SU-DHL-6 (cell line): Measurements from ENCODE around the gene SORL1.

Experiments
- H2AFZ ChIP-seq: fragments of 200-600 bp; sonication (generic); 2 replicates; pipeline ENCODE4 v1.6.1; 2014; ENCODE audit warnings: low read depth, mild to moderate bottlenecking, moderate library complexity, mixed read lengths, antibody characterized with exemption, low read length; ENCODE audit not compliant: severe bottlenecking
- H3F3A ChIP-seq: fragments of 200-600 bp; shearing (Covaris generic); 2 replicates; pipeline ENCODE4 v1.6.0; 2016; ENCODE audit warnings: antibody characterized with exemption, mild to moderate bottlenecking; ENCODE audit not compliant: insufficient read depth
- H3K27ac ChIP-seq: fragments of 200-600 bp; sonication (generic); 2 replicates; pipeline ENCODE4 v1.5.1; 2016; ENCODE audit warnings: low read depth, mild to moderate bottlenecking, low read length, moderate library complexity, mixed read lengths
- H3K27me3 ChIP-seq: fragments of 200-600 bp; sonication (generic), shearing (Covaris generic); 2 replicates; pipeline ENCODE4 v1.6.0; 2014; ENCODE audit warnings: mild to moderate bottlenecking, low read length
- H3K36me3 ChIP-seq: fragments of 200-600 bp; sonication (generic); 2 replicates; pipeline ENCODE4 v1.6.1; 2014; ENCODE audit warnings: mild to moderate bottlenecking, low read length, mixed read lengths
- H3K4me2 ChIP-seq: fragments of 300-600, 200-600 bp; shearing (Covaris generic), sonication (generic); 2 replicates; pipeline ENCODE4 v1.6.0; 2014; ENCODE audit warnings: low read length, low read depth, mild to moderate bottlenecking; ENCODE audit not compliant: poor library complexity, severe bottlenecking
- H3K4me3 ChIP-seq: fragments of 200-600 bp; sonication (generic); 2 replicates; pipeline ENCODE4 v1.5.1; 2014; ENCODE audit warnings: antibody characterized with exemption, low read length, mild to moderate bottlenecking, mixed read lengths; ENCODE audit not compliant: insufficient read depth, poor library complexity, severe bottlenecking
- H3K79me2 ChIP-seq: fragments of 200-600 bp; sonication (generic); 2 replicates; pipeline ENCODE4 v1.6.1; 2014; ENCODE audit warnings: mild to moderate bottlenecking, low read length, moderate library complexity; ENCODE audit not compliant: insufficient read depth
- H3K9ac ChIP-seq: fragments of 200-600 bp; sonication (generic); 2 replicates; pipeline ENCODE4 v1.7.0; 2014; ENCODE audit warnings: mild to moderate bottlenecking, low read length
- H3K9me2 ChIP-seq: fragments of 200-600 bp; sonication (generic); replicated peaks from 2 replicates; pipeline ENCODE4 v1.6.1; 2014; ENCODE audit warnings: low read length; ENCODE audit not compliant: insufficient read depth
- H3K9me3 ChIP-seq: fragments of 200-600 bp; sonication (generic); 2 replicates; pipeline ENCODE4 v1.6.1; 2014; ENCODE audit warnings: low read length, mixed read lengths; ENCODE audit not compliant: insufficient read depth
- H4K20me1 ChIP-seq: fragments of 200-600 bp; sonication (generic); 2 replicates; pipeline ENCODE4 v1.6.1; 2014; ENCODE audit warnings: low read depth, mild to moderate bottlenecking, antibody characterized with exemption, low read length, moderate library complexity, mixed read lengths
- EZH2phosphoT487 ChIP-seq: fragments of 200-600 bp; sonication (generic), shearing (Covaris generic); conservative IDR thresholded peaks from 2 replicates; pipeline ENCODE4 v1.6.1; 2018; ENCODE audit warnings: mild to moderate bottlenecking, antibody characterized with exemption, low read length, moderate library complexity, mixed read lengths
- TF ChIP-seq, protein P1 (sequence below): fragments of 200-600 bp; sonication (generic); IDR thresholded peaks from one replicate; pipeline ENCODE4 v1.5.1; 2017; ENCODE audit warnings: antibody characterized with exemption, mild to moderate bottlenecking, low read length, moderate library complexity; ENCODE audit not compliant: insufficient read depth, poor library complexity, severe bottlenecking

Gene SORL1

DNA sequence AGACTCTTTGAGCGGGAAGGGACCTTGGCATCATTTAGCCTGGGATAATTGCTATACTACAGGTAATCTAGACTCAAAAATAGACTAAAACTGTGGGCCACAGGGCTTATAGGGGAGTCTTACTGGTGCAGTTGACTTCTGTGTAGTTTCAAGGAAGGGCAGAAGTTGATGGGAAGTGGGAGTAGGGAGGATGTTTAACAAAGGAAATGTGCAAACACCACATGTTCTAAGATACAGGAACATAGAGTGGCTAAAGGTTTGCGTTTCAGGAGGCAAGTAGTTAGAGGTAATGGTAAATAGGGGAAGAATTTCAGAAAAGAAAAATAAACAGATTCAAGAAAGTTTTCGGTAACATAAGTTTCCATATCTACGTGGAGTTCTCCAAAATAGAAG, 14.4 kb upstream of the SORL1 start:
- Histone ChIP-seq H3K9me3 (no peaks in the 10 kb centered on the region), H3K27me3 (no peaks in the 10 kb centered on the region), H3F3A (peaks cover 40% of the 10 kb centered on the region), H3K36me3 (no peaks in the 10 kb centered on the region), H3K79me2 (no peaks in the 10 kb centered on the region), H2AFZ (no peak overlapping the region), H3K4me2 (no peak overlapping the region), H3K9ac (no peak overlapping the region), H4K20me1 (no peaks in the 10 kb centered on the region), H3K9me2 (no peaks in the 10 kb centered on the region), H3K27ac (no peak overlapping the region), H3K4me3 (no peak overlapping the region)
- no peak for TF ChIP-seq EZH2phosphoT487
- TF ChIP-seq, protein P1, sequence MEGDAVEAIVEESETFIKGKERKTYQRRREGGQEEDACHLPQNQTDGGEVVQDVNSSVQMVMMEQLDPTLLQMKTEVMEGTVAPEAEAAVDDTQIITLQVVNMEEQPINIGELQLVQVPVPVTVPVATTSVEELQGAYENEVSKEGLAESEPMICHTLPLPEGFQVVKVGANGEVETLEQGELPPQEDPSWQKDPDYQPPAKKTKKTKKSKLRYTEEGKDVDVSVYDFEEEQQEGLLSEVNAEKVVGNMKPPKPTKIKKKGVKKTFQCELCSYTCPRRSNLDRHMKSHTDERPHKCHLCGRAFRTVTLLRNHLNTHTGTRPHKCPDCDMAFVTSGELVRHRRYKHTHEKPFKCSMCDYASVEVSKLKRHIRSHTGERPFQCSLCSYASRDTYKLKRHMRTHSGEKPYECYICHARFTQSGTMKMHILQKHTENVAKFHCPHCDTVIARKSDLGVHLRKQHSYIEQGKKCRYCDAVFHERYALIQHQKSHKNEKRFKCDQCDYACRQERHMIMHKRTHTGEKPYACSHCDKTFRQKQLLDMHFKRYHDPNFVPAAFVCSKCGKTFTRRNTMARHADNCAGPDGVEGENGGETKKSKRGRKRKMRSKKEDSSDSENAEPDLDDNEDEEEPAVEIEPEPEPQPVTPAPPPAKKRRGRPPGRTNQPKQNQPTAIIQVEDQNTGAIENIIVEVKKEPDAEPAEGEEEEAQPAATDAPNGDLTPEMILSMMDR = no peak

DNA sequence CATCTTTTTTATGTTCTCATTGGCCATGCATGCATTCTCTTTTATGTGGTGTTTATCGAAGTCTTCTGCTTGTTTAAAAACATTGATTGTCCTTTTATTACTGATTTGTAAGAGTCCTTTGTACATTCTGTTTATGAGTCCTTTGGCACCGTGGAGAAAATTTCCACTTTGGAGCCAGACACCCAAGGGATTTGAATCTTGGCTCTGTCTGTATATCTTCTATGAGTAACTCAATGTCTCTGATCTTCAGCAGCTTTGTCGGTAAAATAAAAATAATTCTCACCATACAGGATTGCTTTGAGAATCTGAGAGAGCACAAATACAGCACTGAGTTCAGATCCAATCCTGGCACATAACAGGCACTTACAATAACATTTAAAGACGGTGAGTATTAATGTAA, 12.8 kb upstream of the SORL1 start:
- Histone ChIP-seq H3K27me3 (no peaks in the 10 kb centered on the region), H3K9ac (no peak overlapping the region), H3K9me3 (no peaks in the 10 kb centered on the region), H3K4me2 (no peak overlapping the region), H3F3A (peaks cover 37% of the 10 kb centered on the region), H3K4me3 (no peak overlapping the region), H3K9me2 (no peaks in the 10 kb centered on the region), H2AFZ (no peak overlapping the region), H3K36me3 (no peaks in the 10 kb centered on the region), H3K79me2 (no peaks in the 10 kb centered on the region), H3K27ac (no peak overlapping the region), H4K20me1 (no peaks in the 10 kb centered on the region)
- TF ChIP-seq EZH2phosphoT487 = no peak
- TF ChIP-seq, protein P1 = no peak

DNA sequence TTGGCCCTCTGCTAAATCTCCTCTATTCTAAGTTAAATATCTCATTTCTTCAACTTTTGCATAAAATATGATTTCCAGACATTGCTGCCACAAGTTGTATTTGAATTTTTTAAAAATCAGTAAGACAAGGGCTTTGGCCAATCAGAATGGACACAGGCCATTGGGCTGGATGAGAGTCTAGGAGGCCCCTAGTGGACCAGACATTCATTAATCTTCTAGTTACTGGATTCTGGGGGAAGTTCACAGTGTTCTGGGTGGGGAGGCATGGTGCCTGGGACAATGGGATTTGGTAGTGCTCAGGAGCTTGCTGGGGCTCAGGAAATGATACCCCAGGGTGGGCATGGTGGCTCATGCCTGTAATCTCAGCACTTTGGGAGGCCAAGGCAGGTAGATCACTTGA, 12.4 kb upstream of the SORL1 start:
- H2AFZ ChIP-seq = no peak overlapping the region
- H3K79me2 ChIP-seq = no peaks in the 10 kb centered on the region
- H3K36me3 ChIP-seq = no peaks in the 10 kb centered on the region
- peaks cover 41% of the 10 kb centered on the region for H3F3A ChIP-seq
- no peaks in the 10 kb centered on the region for H4K20me1 ChIP-seq
- H3K9me3 ChIP-seq = no peaks in the 10 kb centered on the region
- no peaks in the 10 kb centered on the region for H3K27me3 ChIP-seq
- TF ChIP-seq EZH2phosphoT487 = no peak
- H3K9ac ChIP-seq = no peak overlapping the region
- no peak overlapping the region for H3K27ac ChIP-seq
- no peak overlapping the region for H3K4me3 ChIP-seq
- no peaks in the 10 kb centered on the region for H3K9me2 ChIP-seq
- H3K4me2 ChIP-seq = no peak overlapping the region

DNA sequence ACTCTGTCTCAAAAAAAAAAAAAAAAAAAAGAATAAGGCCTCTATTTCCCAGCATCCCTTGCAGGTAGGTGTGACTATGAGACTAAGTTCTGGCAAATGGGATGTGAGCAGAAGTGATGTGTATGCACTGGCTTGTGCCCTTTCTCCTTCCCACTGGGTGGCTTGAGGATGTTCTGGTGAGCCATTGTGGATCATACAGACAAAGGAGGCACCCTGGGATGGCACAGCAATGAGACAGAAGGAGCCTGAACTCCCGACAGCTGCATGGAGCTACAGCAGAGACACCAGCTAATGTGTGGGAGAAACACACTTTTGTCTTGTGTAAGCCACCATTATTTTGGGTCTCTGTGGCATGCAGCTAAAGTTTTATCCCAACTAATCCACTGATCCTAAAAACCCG, 10.6 kb upstream of the SORL1 start:
- TF ChIP-seq EZH2phosphoT487 = no peak
- TF ChIP-seq, protein P1 = no peak
- no peaks in the 10 kb centered on the region for H3K27me3 ChIP-seq
- H3K79me2 ChIP-seq = no peaks in the 10 kb centered on the region
- H3K9ac ChIP-seq = no peak overlapping the region
- no peaks in the 10 kb centered on the region for H3K9me3 ChIP-seq
- peaks cover 41% of the 10 kb centered on the region for H3F3A ChIP-seq
- H3K36me3 ChIP-seq = no peaks in the 10 kb centered on the region
- H4K20me1 ChIP-seq = no peaks in the 10 kb centered on the region
- peak overlapping the region; percentile 30 for H3K27ac ChIP-seq
- no peak overlapping the region for H3K4me2 ChIP-seq
- H2AFZ ChIP-seq = no peak overlapping the region
- no peaks in the 10 kb centered on the region for H3K9me2 ChIP-seq
- H3K4me3 ChIP-seq = no peak overlapping the region
